DOHH2 (cell line): ENCODE measurements around the gene CASS4.

Experiments
- CTCF ChIP-seq: fragments of 200-600 bp; sonication (generic); IDR thresholded peaks from one replicate; pipeline ENCODE4 v1.5.1; 2014; ENCODE audit warnings: antibody characterized with exemption, mild to moderate bottlenecking, low read depth, low read length; ENCODE audit not compliant: poor library complexity, severe bottlenecking
- EZH2phosphoT487 ChIP-seq: fragments of 200-600 bp; sonication (generic); IDR thresholded peaks from 2 replicates; pipeline ENCODE4 v1.6.1; 2017; ENCODE audit warnings: borderline replicate concordance, mild to moderate bottlenecking, antibody characterized with exemption, low read length, moderate library complexity, mixed read lengths

- TF ChIP-seq CTCF = no peak
- no peak for TF ChIP-seq EZH2phosphoT487
These were observed 49.5 kb downstream of the CASS4 start for GRCh38 chr20:56461576-56461975.
